SK-N-MC (cell line): ENCODE measurements around the gene SHROOM2.

ENCODE experiments used
- EZH2 ChIP-seq: fragments of 200-600 bp; sonication (generic); IDR thresholded peaks from one replicate; pipeline ENCODE4 v1.6.1; 2017; ENCODE audit warnings: antibody characterized with exemption
- FOXP2 ChIP-seq: optimal IDR thresholded peaks from 2 replicates; pipeline ENCODE3; 2011; ENCODE audit warnings: mild to moderate bottlenecking, moderate library complexity; ENCODE audit not compliant: insufficient read depth; ENCODE audit errors: extremely low read length, control extremely low read depth
- POLR2AphosphoS5 ChIP-seq: IDR thresholded peaks from 2 replicates; pipeline ENCODE4 v1.6.1; 2012; ENCODE audit warnings: mild to moderate bottlenecking, low read depth, low read length, borderline replicate concordance

- TF ChIP-seq EZH2 (no peak), POLR2AphosphoS5 (no peak), FOXP2 (no peak)
Measured at GRCh38 chrX:9853307-9853706, 67.1 kb downstream of the SHROOM2 start.
